Renal cortical epithelial cell (primary cell): ENCODE measurements around the gene DENND2C. TPM values are rescaled to one million over a fixed set of nuclear protein-coding genes. Genes with fewer than 3 reads are reported as not detected.

ENCODE experiments used
- DNase-seq: peaks from one replicate; pipeline ENCODE4 v3.0.0-alpha.2; 2011; ENCODE audit warnings: low read depth
- total RNA-seq: library from RNA; depleted of rRNA; stranded (reverse); fragments of >200 nt; gene quantifications from 2 replicates; pipeline ENCODE4 v1.2.3, GENCODE V29; 2014

DENND2C gene, protein sequence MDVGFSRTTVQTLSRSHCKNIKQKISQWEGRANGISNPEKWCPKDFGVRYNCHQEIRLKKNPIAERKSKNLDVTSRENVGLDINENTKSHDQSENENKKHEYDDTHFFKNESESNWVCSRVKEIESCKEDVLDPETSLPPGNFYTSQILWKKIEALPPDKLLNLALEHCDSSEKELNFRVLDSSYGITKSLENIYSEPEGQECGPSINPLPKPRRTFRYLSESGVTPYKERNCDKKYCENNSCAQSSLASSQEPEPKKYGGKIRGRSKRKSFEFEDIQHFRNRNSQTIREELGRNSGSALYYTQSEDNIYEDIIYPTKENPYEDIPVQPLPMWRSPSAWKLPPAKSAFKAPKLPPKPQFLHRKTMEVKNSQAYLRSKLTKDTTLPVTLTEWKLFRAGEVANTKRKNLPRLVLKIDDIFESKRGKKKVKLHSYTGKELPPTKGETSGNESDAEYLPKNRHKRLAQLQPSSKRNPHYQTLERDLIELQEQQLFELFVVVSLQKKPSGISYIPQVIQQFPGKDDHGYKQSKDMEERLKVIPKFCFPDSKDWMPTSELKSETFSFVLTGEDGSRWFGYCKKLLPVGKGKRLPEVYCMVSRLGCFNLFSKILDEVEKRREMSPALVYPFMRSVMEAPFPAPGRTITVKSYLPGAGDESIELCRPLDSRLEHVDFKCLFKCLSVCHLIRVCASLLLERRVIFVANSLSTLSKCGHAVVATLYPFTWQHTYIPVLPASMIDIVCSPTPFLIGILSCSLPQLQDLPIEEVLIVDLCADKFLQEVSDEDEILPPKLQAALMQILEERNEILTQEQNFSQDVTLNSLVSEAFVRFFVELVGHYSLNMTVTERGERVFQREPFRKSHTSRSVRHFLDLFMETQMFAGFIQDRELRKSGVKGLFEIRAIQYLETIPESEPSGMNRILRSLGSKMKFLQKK
- 1.5 and 2.8 TPM in 2 replicates for total RNA-seq

DNA sequence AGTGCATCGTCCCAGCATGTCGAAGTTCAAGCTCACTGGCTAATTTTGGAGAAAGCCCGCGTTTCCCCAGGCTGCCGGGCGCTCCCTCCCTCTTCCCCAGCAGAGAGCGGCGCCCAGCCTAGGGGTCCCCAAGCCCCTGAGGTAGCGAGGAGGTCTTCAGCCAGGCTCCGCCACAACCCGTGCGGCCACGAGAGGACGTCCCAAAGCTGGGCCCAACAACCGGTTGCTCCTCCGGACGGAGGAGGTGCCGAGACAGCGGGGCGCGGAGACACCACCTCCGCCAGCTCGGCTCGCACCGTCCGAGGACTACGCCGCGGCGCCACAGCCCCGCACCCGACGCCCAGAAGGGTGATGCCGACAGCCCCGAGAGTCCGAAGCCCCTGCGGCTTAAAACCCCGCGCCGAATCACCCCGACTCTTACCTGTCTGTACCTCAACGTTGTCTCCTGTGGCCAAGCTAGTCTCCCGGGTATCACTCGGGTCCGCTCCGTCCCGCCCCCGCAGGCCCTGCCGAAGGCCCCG, at the start of gene DENND2C:
Gene DENND2C, minus strand, starts transcription at position 488 of the 521 bp plus-strand sequence. CDS start 44,065 bp downstream, outside the sequence.
- no peak for DNase-seq

DNA sequence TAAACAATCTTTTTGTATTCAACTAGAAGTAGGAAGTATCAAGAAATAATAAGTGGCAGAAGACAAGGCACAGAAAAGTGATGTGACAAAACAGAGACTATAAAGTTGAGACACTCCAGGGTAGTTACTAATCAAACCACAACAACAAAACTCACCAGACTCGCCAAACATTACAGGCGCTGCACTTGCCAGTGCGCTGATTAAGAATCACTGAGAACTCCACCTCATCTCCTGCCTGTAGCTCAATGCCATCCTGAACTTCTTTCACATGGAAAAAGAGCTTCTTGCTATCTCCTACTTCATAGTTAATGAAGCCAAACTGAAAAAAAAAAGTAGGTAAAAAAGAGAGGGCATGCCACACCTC, 49.6 kb upstream of the DENND2C start:
- DNase-seq: peak; percentile 16

DNA sequence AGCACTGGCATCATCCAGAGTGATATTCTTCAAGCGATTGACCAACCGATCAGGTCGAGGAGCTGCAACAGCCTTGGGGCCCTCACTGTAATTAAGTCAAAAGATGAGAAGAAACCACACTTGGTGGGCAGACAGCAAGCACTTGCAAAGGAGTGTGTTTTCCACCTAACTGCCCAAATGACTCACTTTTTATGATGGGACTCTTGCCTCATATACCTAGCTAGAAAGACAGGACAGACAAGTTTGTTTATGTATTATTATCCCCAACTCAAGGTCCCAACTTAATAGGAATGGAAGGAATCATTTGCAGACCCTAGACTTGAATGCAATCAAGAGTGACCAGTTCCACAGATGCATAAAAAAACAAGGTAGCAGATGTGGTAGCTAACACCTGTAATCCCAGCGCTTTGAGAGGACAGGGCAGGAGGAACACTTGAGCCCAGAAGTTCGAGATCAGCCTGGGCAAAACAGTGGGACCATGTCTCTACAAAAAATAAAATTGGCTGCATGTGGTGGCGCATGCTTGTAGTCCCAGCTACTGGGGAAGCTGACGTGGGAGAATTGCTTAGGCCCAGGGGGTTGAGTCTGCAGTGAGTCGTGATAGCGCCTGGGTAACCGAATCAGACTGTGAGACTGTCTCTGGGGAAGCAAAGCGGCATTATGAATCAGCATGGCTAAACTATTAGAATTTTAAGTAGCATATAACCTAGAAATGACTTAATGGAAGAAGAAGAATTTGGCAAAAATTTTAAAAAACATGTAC, 49.0 kb upstream of the DENND2C start:
- DNase-seq: peak; percentile 37

DNA sequence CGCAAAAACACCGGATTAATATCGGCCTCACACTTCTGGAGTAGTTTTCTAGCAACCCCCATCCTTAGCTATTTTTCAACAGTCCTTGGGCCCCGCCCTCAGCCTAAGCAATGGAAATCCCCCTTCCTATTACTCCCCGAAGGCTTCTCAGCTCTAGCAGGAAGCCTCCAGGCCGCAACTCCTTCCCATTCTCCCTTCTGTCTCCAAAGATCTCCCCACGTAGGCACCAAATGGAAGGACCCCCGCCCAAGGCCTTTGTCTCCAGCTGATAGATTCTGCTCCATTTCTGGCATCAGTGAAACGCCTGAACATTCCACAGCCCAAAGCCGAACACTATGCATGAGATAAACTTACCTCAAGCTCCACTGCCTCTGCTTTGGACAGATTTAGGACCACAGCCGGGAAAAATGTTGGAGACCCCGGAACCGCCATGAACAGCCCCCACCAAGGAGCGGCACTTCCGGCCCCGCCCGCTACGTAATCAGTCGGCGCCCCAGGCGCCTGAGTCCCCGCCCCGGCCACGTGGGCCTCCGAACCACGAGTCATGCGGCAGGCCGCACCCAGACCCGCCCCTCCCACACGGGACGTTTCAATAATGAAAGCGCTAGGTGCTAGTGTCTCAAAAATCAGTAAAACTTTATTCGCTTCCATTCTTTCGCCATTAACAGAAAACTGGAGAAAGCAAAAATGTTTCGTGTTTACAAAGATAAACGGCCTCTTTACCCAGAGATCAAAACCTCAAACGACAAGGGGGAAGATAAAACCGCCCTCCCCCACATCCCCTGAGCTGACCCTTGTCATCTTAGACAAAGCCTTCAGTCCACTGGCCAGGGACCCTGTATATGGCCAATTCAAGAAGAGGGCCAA, 46.7 kb upstream of the DENND2C start, which contains the start of gene NRAS:
Gene NRAS, minus strand, starts transcription at position 468 of the 867 bp plus-strand sequence. CDS start 611 bp downstream, outside the sequence.
- DNase-seq: peak; percentile 74

DNA sequence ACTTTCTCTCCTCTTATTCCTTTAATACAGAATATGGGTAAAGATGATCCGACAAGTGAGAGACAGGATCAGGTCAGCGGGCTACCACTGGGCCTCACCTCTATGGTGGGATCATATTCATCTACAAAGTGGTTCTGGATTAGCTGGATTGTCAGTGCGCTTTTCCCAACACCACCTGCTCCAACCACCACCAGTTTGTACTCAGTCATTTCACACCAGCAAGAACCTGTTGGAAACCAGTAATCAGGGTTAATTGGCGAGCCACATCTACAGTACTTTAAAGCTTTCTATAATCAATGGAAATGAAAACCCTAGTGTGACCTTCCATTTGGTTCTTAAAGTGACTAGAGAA, 46.1 kb upstream of the DENND2C start:
- DNase-seq: no peak

DNA sequence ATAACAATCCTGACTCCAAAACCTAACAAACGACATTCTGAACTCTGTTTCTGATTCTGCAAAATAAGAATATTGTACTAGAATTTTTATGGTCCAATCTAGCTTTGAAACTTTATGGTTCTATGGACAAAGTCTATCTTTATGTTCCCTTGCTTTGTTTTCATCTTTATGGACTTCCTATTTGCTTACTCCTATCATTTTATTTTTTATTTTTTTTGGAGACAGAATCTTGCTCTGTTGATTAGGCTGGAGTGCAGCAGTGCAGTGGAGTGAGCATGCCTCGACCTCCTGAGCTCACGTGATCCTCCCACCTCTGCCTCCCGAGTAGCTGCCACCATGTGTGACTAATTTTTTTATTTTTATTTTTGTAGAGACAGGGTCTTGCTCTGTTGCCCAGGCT, 43.1 kb upstream of the DENND2C start:
- DNase-seq: no peak

DNA sequence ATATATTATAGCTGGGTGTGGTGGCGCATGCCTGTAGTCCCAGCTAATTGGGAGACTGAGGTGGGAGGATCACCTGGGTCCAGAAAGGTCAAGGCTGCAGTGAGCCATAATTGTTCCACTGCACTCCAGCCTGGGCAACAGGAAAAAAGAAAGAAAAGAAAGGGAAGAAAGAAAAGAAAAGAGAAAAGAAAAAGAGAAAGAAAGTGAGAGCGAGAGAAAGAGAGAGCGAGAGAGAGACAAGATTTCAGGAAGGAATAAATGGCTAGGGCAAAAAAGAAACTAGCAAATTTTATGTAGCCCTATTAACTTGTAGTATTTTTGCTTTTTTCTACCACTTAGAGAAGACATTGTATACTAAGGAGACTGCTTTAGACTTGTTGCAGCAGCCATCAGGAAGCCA, 40.5 kb upstream of the DENND2C start:
- DNase-seq: no peak

DNA sequence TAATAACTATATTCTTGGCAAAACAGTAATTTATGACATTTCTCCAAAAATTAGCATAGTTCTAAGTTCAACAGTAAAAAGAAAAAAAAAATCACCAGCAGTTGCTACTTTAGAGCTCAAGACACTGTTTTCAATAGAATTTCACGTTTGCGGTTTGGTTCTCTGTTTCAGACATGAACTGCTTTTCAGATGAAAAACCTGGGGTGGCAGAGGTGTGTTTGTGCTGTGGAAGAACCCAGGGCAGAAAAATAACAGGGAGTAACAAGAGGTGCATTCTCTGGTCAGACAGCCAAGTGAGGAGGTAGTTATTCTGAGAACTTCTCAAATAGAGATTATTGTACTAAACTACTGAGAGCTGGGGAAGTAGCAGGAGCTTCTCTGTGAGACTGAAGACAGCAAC, 37.8 kb upstream of the DENND2C start:
- DNase-seq: no peak

DNA sequence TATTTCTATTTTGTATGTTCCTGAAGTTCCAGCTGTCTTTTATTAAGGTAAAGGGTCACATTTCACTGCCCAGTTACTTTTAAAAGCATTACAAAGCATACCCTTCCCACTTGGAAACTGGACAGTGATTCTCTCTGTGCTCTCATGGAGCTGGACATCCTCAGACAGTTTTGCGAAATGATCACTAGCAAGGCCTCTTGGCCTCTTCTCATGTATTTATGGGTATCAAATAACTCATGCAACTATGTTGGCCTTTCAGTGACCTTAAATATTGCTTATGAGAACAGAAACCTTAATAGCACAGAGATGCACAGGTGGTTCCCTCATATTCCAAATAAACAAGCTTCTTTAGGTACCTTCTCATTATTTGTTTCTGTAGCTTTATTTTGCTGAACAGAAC, 33.4 kb upstream of the DENND2C start:
- no peak for DNase-seq

DNA sequence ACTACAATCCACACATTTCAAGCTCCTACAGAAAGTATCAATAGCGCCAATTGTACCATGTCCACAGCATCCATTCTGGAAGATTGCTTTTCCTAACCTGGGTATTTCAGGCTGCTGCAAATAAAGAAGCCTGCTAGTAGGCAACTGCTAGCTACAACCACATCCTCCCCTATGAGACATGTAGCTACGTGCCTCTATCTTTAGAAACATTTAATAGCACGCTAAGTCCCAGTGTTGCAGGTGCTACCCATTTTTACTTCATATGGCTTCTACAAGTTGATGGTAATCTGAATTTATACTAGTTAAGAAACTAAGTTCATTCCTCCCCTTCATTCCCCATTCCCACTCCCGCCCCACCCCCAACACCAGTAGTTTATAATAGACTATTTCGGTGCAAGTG, 32.9 kb upstream of the DENND2C start:
- no peak for DNase-seq

DNA sequence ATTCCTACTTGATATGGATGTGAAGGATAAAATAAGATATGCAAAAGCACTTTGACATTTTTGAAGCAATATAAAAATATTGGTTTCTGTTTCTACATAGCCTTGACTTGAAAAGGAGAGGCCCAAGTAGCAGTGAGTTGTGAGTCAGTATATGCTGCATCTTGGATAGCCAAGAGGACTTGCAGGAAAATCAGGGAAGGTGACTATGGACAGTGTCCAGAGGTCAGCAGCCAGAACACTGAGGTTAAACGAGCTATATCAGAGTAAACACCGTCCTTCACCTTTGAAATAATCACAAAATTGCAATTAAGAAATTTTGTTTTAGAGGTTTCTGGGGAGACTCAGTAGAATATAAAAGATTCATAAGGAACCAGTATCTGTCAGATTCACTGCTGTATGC, 32.1 kb upstream of the DENND2C start:
- no peak for DNase-seq

DNA sequence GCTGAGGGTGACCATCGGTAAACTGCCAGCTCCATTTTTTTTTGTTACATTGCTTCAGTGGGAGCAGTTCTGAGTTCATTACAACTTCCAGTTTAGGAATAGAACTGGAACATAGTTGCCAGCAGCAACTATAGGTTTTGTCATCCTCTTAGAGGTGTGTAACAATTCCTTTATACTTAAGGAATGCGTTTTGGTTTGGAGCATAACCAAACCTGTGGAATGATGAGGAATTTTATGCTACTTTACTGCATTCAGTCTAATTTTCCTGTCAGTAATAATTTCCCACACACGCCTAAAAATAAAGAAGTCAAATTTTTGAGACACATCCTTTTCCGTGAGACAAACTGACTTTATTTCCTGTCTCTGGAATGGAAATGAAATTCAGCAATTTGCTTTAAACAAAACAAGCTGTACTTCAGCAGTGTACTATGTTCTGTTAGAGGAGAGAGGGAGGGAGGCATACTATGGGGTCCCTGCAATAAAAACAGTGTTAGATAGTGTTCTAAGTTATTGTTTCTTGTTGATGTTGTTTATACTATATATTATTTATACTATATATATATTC, 30.3 kb upstream of the DENND2C start:
- DNase-seq: no peak

DNA sequence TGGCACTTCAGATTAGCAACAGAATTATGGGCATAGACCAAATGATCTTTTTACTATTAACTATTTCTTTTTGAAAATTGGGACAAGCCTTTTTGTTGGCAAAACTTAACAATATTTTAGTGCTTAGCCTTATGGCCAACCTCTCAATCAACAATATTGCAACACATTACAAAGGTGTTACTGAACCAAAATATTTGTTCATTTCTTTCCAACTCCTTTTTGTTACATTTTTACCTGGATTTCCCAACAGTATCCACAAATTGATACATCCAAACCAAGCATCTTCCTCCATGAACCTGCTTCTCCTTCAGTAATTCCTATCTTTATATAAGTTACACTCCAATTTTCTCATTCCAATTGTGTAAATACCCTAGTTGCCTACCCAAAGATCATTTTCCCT, 27.0 kb upstream of the DENND2C start:
- no peak for DNase-seq

DNA sequence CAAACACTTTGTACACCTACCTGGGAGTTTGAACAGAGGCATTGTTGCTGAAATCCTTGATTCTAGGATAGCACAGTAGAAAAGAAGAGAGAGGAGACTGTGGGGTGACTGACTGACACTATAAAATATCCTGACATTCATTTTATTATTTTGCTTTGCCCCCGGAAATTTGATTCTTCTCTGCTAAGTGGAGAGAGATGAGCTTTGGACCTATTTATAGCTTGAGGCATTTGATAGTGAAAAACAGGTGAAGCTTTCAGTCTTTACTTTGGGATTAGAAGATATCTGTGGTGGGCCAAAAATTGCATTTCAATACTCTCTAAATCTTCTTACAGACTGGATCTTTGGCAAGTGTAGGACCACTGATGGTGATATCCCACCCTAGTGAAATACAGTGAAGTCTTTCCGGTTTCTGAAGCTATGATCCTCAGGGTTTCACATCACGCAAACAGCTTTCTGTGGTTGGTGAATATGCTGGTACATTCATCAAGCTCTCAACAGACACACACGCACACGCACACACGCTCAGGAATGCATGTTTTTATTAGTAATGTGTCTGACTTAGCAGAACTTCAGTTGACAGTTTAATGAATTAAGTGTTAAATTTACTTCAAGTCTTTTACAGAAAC, 25.7 kb upstream of the DENND2C start, which contains the start of gene AMPD1:
Gene AMPD1, minus strand, starts transcription at position 117 of the 629 bp plus-strand sequence. Its CDS starts 75 bp downstream, at position 42.
- DNase-seq: peak; percentile 19

DNA sequence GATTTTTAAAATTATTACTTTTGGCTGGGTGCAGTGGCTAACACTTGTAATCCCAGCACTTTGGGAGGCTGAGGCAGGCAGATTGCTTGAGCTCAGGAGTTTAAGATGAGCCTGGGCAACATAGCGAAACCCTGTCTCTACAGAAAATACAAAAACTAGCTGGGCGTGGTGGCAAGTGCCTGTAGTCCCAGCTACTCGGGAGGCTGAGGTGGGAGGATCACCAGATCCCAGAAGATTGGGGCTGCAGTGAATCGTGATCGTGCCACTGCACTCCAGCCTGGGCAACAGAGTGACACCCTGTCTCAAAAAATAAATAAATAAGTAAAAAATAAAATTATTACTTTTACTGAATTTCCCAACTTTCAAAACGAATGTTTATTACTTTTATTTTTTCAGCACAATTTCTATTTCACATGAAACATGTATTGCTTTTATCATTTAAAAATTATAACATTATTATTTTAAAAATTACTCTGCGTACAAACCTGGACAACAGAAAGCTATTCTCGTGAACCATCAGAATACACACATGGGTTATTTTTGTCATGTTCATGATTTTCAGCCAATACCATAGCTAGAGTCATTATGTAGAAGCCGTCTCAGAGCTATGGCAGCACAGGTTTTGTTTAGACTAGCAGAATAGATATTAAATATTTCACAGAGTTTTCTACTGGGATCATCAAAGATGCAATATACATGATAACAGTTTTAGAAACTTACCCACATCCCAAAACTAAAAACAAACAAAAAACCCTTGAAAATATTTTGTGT, 24.9 kb upstream of the DENND2C start:
- no peak for DNase-seq

DNA sequence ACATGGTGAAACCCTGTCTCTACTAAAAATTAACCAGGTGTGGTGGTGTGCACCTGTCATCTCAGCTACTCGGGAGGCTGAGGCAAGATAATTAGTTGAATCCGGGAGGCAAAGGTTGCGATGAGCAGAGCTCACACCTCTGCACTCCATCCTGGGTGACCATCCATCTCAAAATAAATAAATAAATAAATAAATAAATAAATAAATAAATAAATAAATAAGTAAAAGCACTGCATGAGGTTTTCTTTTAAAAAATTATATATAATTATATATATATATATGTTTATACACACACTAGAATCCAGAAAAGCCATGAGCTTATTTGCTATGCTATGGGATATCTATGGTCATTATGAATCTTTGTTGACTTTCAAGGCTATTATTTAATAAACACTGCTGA, 23.1 kb upstream of the DENND2C start:
- no peak for DNase-seq

DNA sequence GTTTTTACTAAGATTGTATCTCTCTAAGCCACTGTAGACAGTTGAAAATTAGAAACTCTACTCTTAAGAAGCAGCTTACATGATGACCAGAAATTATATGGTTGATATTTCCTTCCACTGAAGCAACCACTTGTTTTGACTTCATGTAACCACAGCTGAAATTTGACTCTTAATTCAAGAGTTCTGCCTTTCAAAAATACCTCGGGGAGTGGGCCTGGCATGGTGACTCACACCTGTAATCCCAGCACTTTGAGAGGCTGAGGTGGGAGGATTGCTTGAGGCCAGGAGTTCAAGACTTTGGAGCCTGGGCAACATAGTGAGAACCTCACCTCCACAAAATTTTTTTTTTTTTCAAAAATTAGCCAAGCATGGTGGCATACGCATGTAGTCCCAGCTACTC, 21.2 kb upstream of the DENND2C start:
- peak; percentile 6 for DNase-seq

DNA sequence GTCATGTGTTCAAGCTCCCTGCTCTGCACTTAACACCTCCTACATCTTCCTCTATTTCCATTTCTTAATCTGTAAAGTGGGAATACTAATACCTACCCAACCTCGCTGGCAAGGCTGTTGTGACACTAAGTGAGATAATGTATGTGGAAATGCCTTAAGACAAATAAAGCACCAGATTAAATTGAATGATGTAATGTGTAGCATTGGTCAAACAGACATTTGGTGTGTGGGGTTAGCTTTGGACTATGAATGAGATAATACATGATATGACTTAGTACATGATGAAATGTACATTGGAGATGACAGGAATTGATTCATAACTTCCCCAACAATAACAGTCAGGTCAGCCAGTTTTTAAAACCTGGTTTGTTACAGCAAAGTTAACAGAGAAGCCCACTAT, 20.3 kb upstream of the DENND2C start:
- no peak for DNase-seq

DNA sequence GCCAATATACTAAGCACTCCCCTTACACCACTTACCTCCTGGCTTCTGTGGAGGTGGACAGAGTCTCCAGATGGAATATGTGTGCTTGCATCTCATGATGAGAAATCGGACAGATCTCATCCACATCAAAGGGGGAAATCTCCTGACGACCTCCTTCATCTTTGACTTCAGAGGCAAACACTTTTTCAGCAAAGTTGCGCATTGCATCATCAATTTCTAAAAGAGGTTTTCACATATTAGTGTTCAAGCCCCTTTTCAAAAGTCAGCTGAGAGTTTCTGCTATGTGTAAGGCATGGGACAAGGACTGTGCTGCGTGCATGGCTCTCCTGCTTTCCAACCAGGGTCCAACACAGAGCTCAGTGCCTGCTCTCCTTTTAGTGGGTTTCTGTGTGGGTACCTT, 18.7 kb upstream of the DENND2C start:
- DNase-seq: no peak
